Stimulated activated CD8-positive, alpha-beta memory T cell treated with anti-CD3 and anti-CD28 coated beads, Interleukin-4, amount 100 ng/mL, for 4 hours (primary cell): Measurements from ENCODE around the gene ATP13A2.

Experiments used
- DNase-seq, 2 donors: peaks; one replicate each; pipeline ENCODE4 v3.0.0-alpha.2; 2020; ENCODE audit warnings: low read depth in 2 of 2, low spot score in 1 of 2

The ATP13A2 gene

GRCh38 chr1:16980473-16981268, 31.1 kb downstream of the ATP13A2 start, which contains the start of gene MFAP2:
Gene MFAP2 (minus strand): TSS chr1:16980620. CDS start chr1:16978273, 2,347 bp downstream.
- no peak for DNase-seq

GRCh38 chr1:16979475-16980327, 32.0 kb downstream of the ATP13A2 start:
- no peak for DNase-seq

GRCh38 chr1:16978567-16979474, 32.9 kb downstream of the ATP13A2 start:
- no peak for DNase-seq

GRCh38 chr1:16978139-16978538, 33.6 kb downstream of the ATP13A2 start:
- no peak for DNase-seq

- DNase-seq, result no peak
Observed at GRCh38 chr1:16977377-16977776, 34.4 kb downstream of the ATP13A2 start.

GRCh38 chr1:16976966-16977365, 34.8 kb downstream of the ATP13A2 start:
- no peak for DNase-seq

- no peak for DNase-seq
Observed at GRCh38 chr1:16975838-16976237, 35.9 kb downstream of the ATP13A2 start.

- no peak for DNase-seq
Observed at GRCh38 chr1:16975211-16975610, 36.5 kb downstream of the ATP13A2 start.

- DNase-seq, result no peak
Observed at GRCh38 chr1:16973215-16973614, 38.5 kb downstream of the ATP13A2 start.

GRCh38 chr1:16972189-16972895, 39.4 kb downstream of the ATP13A2 start:
- DNase-seq, result no peak

- no peak for DNase-seq
Observed at GRCh38 chr1:16971341-16972188, 40.2 kb downstream of the ATP13A2 start.

- DNase-seq, result no peak
Observed at GRCh38 chr1:16970132-16970910, 41.4 kb downstream of the ATP13A2 start.

- no peak for DNase-seq
Observed at GRCh38 chr1:16969651-16970050, 42.1 kb downstream of the ATP13A2 start.

- no peak for DNase-seq
Observed at GRCh38 chr1:16969057-16969611, 42.6 kb downstream of the ATP13A2 start.

- DNase-seq, result no peak
Observed at GRCh38 chr1:16968372-16968771, 43.4 kb downstream of the ATP13A2 start.

- DNase-seq, result no peak
Observed at GRCh38 chr1:16967962-16968361, 43.8 kb downstream of the ATP13A2 start.

- no peak for DNase-seq
Observed at GRCh38 chr1:16967095-16967575, 44.6 kb downstream of the ATP13A2 start.

- DNase-seq, result no peak
Observed at GRCh38 chr1:16966282-16966681, 45.4 kb downstream of the ATP13A2 start.
